Erythroblast (primary cell): Measurements from ENCODE around the gene ITGB1.

Experiments used
- GATA1 ChIP-seq: IDR thresholded peaks from 2 replicates; pipeline ENCODE4 v1.6.1; 2011; ENCODE audit warnings: low read depth, mild to moderate bottlenecking, control low read depth, low read length, moderate library complexity
- POLR2A ChIP-seq: IDR thresholded peaks from 2 replicates; pipeline ENCODE4 v1.6.1; 2011; ENCODE audit warnings: mild to moderate bottlenecking, low read length

DNA sequence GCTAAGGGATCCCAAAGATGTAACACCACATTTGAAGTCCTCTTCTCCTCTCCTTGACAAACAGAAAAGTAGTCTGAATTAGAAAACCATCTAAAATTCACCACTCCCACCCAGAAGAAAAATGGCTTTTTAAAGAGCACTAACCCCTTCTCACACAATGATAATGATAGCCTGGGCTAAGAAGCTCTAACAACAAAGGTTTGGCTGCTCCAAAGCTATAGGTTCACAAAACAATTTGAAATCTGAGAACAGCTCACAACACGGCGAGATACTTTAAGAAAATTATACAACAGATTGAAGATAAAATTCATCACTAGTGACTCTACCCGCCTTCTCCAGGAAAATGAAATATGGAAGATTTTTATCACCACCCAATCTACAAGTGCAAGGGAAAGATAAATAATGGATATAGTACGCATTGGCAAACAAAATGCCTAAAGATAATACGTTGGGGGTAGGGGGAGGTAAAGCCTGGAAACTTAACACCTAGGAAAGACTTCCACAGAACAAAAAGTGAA is 7.4 kb downstream of the ITGB1 start:
- TF ChIP-seq POLR2A (no peak), GATA1 (no peak)
